Measurements from ENCODE around the gene UBAC2.
A peak's percentile ranks its signal among the peaks of the same experiment; 100 is the strongest.

The UBAC2 gene

DNA sequence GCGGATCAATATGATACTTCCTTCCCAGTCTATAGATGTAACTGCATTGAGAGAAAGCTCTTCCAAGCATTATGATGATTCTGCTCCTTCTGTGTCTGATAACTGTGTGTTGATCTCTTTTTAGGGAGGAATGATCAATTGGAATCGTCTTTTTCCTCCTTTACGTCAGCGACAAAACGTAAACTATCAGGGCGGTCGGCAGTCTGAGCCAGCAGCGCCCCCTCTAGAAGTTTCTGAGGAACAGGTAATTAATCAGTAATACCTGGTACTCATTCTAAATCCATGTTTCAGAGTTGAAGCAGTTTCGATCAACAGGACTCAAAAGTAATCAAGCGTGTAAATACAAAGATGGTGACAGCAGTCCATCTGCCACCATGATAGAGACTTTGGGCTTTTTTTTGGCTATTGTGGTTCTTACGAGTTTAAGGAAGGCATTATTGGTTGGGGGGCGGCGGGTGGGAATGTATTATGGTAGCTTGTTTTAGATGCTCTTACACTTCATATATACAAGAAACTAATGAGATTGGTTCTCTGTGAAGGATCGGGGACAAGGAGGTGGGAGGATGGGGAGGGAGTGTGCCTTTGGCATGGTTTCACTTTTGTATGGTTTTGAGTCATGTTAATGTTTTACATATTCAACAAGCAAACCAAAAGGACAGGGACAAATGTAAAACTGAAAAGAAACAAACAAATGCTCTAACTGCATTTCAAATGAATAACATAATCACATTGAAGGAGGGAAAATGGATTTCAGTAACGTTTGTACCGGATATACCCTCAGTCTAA lies 167.2 kb downstream of the UBAC2 start:
- Histone ChIP-seq H3K4me3 (no peak overlapping the region), H3K27ac (no peak overlapping the region)
- no peak for DNase-seq (ENCODE audit: low spot score)
- TF ChIP-seq, protein P1, sequence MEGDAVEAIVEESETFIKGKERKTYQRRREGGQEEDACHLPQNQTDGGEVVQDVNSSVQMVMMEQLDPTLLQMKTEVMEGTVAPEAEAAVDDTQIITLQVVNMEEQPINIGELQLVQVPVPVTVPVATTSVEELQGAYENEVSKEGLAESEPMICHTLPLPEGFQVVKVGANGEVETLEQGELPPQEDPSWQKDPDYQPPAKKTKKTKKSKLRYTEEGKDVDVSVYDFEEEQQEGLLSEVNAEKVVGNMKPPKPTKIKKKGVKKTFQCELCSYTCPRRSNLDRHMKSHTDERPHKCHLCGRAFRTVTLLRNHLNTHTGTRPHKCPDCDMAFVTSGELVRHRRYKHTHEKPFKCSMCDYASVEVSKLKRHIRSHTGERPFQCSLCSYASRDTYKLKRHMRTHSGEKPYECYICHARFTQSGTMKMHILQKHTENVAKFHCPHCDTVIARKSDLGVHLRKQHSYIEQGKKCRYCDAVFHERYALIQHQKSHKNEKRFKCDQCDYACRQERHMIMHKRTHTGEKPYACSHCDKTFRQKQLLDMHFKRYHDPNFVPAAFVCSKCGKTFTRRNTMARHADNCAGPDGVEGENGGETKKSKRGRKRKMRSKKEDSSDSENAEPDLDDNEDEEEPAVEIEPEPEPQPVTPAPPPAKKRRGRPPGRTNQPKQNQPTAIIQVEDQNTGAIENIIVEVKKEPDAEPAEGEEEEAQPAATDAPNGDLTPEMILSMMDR (IDR thresholded peaks at IDR 0.05), result no peak

DNA sequence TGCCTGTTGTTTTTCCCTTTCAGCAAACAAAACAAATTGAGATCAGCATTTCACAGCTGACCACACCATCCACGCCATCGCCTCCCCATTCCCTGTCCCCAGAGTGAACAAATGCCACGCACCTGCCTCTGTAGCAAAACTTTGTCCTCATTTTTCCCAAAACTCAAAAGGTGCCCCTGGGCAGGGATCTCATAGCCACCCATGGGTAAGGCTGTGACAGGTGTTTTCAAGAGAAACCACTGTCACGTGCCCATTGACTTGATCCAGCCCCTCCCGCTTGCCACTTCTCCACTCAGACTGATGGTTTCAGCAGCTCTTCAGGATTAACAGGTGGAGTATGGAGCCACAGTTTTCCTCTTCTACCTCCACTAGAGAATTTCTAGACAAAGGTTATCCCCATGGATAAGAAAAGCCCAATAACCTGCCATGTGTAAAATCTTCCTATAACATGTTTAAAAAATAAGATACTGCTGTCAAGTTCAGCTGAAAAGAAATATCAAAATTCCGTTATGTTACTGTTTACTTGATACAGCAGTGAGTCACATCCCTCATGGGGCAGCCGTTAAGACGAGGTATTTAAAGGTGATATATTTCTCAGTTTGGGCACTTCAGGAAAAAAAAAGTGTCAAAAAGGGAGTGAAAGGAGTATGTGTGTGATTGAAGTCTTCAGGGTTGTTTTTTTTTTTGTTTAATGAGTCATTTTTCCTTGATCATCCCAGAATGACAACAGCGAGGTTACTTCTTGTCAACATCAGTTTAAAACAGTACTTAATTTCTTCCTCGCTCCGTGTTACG lies 170.0 kb downstream of the UBAC2 start:
- DNase-seq (ENCODE audit: low spot score), result no peak
- TF ChIP-seq, protein P1 (IDR thresholded peaks at IDR 0.05), result no peak
- Histone ChIP-seq H3K4me3 (no peak overlapping the region), H3K27ac (no peak overlapping the region)

DNA sequence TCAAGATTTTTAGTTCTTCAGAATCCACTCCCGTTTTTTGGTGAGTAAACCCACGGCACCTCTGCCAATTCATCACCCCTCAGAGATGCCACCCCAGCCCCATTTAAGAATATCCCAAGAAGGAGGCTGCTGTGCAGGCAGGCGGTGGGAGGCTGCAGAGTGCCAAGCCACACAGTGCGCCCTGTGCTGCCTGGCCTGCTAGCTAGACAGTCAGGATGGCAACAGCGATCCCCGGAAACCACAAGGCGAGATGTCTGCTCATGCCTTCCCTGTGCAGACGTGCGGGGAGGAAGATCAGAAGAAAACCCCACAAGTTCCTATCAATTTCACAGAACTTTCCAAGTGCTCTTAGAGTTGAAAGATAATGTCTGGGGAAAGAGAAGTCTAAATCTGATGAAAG lies 171.3 kb downstream of the UBAC2 start:
- H3K27ac ChIP-seq, result no peak overlapping the region
- H3K4me3 ChIP-seq, result no peak overlapping the region
- TF ChIP-seq, protein P1 (IDR thresholded peaks at IDR 0.05), result no peak
- peak; percentile 62 for DNase-seq (ENCODE audit: low spot score)

DNA sequence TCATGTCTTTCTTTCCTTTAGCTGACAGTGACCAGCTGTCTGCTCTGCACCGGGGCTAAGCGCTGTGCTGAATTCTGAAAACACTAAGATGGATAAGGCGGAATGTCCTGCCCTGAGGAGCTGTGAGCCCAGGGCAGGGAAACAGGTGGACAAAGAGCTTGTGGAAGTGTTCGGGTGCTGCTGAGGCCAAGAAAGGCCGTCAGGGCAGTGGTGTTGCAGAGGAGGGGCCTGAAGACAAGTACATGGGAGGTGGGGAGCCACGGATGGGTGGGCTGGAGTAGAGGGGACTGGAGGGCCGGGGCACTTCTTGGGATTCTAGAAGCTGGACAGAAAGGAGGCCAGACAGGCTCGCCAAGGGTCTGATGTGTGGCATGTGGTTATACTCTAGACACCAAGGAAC lies 172.8 kb downstream of the UBAC2 start:
- TF ChIP-seq, protein P1 (IDR thresholded peaks at IDR 0.05), result no peak
- Histone ChIP-seq H3K27ac (no peak overlapping the region), H3K4me3 (no peak overlapping the region)
- DNase-seq (ENCODE audit: low spot score), result peak; percentile 65

DNA sequence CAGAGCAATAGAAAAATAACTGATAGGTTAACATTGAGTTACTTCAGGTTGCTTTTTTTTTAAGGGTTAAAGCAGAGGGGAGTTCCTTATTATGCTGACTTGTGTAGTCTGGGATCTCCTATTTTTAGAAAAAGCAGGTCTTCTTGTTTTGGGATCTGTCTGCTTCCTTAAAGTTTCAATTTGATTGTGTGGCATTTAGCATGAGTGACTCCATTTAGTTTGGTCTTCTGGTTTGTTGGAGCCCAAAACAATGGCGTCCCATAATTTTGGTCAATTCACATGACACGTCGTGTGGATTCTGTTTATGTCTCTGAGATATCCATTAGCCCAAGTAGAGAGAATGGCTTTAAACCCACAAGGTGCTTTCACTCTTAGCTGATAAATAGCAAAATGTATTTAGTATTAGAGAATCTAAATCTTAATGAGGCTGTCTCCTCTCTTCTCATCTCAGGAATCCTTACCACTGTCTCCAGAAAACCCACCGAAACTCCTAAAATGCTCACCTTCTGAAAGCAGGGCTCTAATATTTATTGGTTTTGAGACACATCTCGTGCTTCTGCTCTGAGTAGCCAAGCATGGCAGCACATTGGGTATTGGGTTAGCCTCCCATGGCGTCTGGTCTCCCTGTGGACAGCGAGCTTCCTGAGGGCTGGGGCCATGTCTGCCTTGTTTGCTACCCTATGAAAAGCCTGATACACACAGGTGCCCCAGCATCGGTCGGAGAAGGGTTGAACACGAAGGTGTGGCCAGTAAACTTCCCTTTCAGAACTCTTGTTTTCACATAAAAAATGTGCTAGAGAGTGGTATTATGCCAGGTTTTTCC lies 173.7 kb downstream of the UBAC2 start:
- DNase-seq (ENCODE audit: low spot score), result no peak
- Histone ChIP-seq H3K27ac (no peak overlapping the region), H3K4me3 (no peak overlapping the region)
- TF ChIP-seq, protein P1 (IDR thresholded peaks at IDR 0.05), result no peak

DNA sequence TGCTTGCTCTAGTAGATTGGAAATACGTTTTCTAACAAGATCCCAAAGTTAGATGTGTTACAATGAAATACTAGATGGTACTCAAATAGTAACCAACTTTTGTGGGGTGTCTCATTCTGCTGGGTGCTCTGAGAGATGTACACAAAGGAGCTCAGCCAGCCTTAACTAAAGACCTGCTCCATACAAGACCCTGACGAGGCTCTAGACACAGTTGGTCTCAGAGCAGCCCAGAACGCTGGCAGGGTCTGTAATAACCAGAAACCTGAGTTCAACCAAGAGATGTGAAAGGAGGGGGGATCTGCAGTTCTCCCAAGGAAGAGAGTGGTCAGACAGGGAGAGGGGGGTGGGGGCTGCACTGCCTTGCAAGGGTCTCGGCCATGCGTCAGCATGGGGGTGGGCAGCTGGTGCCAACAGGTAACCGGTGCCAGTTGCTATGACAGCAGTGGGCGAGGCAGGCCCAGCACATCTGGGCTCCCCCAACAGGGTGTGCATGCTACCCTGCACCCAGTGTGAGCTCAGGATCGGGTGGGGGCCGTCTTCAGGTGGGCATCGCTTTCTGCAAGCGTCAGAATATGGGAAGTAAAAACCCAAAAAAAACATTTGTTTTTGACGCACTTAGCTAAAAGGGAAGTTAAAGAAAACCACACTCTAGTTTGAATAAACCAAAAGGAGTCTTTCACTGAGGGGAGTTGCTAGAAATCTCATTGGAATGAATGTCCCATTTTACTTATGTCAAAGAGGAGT lies 174.5 kb downstream of the UBAC2 start:
- DNase-seq (ENCODE audit: low spot score), result peak; percentile 69
- TF ChIP-seq, protein P1 (IDR thresholded peaks at IDR 0.05), result no peak
- H3K4me3 ChIP-seq, result no peak overlapping the region
- H3K27ac ChIP-seq, result no peak overlapping the region

All from coronary artery (tissue), 2 donors.